Hindlimb muscle (tissue), 1 donor: ENCODE data around the gene PIH1D2. TPM values are rescaled to one million over a fixed set of nuclear protein-coding genes. Genes with fewer than 3 reads are reported as not detected.
A peak's percentile ranks its signal among the peaks of the same experiment; 100 is the strongest.
"Not testable (repeated sequence)": the region's sequence is repeated elsewhere in the genome, so short reads cannot be mapped to it uniquely, and the experiment has no call there.

Experiments
- DNase-seq: peaks from one replicate; pipeline ENCODE4 v3.0.0-alpha.2; 2013
- polyA plus RNA-seq: library from polyadenylated mRNA; unstranded; fragments of 120-200 nt; gene quantifications from one replicate; pipeline ENCODE4 v1.2.1, GENCODE V29; 2013; ENCODE audit not compliant: insufficient read length

PIH1D2 gene
- polyA plus RNA-seq, 1 donor: 0.93 TPM

DNA sequence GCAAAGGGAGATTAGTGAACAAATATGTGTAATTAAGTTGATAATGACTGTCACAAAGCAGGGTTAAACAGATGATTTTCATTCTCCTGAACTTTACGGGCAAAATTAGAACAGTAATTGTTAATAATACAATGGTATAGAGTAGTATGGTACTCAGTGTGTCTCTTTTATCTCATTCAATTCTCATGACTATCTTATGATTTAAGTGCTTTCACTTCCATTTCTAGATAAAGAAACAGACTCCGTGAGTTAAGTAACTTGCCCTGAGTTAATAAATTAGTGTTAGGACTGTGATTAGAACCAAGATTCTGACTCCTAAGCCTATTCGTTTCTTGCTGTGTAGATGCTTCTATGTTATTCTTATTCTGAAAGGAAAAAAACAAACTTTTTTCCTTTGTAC is 22.0 kb downstream of the PIH1D2 start:
- DNase-seq: no peak

DNA sequence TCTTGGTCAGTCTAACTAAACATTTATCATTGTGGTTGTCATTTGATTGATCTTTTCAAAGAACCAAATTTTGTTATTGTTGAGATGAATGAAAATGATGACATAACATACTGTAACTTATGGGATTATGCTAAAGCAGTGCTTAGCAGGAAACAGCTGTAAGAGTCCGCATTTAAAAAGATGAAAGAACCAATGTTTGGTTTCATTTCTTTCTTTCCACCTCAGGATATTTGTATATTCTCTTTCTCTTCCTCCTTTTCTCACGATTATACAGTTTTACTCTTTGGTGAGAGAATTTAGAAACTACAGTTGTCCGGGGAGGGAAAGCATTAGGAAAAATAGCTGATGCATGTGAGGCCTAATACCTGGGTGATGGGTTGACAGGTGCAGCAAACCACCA is 23.1 kb downstream of the PIH1D2 start:
- no peak for DNase-seq

DNA sequence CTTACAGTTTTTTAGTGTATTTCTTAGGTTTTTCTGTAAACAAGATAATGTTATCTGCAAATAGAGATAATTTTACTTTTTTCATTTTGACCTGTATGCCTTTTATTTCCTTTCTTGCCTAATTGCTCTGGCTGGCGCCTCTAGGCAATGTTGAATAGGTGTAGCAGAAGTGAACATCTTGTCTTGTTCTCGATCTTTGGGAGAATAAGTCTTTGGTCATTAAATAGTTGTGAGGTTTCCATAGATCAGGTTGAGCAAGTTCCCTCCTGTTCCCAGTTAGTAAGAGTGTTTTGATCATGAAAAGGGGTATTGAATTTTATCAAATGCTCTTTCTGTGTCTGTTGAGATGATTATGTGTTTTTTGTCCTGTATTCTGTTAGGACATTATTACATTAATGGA is 24.0 kb downstream of the PIH1D2 start:
- DNase-seq: no peak

DNA sequence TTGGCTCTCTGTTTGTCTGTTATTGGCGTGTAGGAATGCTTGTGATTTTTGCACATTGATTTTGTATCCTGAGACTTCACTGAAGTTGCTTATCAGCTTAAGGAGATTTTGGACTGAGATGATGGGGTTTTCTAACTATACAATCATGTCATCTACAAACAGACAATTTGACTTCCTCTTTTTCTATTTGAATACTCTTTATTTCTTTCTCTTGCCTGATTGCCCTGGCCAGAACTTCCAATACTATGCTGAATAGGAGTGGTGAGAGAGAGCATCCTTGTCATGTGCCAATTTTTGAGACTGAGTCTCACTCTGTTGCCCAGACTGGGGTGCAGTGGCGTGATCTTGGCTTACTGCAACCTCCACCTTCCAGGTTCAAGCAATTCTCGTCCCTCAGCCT is 25.6 kb downstream of the PIH1D2 start:
- not testable (repeated sequence) for DNase-seq

DNA sequence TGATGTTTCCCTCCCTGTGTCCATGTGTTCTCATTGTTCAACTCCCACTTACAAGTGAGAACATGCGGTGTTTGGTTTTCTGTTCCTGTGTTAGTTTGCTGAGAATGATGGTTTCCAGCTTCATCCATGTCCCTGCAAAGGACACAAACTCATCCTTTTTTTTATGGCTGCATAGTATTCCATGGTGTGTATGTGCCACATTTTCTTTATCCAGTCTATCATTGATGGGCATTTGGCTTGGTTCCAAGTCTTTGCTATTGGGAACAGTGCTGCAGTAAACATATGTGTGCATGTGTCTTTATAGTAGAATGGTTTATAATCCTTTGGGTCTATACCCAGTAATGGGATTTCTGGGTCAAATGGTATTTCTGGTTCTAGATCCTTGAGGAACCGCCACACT is 27.2 kb downstream of the PIH1D2 start:
- DNase-seq: not testable (repeated sequence)

DNA sequence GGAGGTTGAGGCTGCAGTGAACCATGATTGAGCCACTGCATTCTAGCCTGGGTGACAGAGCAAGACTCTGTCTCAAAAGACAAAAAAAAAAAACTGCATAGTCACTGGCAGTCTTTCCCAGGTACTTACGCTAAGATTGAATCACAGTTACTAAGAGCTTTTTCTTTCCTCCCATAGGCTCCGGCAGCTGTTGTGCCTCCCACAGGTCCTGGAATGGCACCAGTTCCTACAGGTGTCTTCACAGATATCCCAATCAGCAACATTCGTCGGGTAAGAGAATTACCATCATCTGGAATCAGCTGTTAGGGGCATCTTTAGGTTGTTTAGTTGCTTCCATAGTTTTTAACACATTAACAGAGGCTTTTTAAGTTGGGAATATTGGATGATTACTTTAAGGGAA is 28.9 kb downstream of the PIH1D2 start:
- DNase-seq: no peak

DNA sequence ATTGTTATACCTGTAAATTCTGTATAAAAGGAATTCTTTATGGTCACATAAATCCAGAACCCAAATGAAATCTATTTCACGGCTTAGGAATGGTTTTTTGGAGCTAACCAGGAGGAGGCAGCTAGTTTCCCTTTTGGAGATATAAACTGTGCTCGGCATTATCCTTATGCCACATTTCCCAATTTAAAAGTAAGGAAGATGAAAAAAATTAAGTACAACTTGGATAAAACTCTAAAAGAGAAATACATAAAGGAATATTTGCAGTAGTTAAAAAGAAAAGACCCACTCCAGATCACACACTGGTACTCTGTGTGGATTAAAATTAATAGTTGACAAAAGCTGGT is 30.9 kb downstream of the PIH1D2 start:
- no peak for DNase-seq

DNA sequence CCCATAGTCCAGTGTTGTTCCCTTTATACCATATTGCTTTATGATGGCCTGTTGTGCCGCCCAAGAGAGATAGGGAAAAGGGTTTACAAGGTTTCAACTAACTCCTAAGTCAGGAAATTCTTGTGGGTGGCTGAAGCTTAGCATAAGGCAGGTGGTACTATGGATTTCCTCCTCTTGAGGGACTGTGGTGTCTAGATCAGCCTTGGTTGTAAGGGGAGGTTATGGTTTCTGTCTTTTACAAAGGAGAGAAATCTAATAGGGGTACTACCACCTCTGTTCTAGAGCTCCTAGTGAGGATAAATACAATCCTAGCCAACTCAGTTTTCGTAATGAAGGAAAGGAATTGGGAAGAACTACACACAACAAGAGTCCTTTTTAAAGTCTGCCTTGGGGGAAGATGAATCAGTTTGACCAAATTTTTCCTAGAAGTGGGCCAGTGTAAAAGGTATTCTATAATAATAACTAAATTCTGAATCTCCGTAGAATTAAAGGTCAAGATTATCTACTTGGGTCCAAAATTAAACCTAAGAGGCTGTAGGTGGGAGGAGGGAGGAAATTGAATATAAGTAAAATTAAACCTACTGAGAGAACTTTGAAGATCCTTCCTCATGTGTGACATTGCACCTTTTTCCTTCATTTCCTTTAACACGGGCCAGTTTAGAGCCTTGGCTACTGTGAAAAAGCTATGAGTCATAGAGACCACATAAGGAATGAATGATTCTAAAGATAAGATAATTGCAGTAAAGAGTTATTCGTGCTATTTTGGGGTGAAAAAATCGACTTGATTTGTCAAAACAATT is 31.5 kb downstream of the PIH1D2 start:
- DNase-seq: no peak

DNA sequence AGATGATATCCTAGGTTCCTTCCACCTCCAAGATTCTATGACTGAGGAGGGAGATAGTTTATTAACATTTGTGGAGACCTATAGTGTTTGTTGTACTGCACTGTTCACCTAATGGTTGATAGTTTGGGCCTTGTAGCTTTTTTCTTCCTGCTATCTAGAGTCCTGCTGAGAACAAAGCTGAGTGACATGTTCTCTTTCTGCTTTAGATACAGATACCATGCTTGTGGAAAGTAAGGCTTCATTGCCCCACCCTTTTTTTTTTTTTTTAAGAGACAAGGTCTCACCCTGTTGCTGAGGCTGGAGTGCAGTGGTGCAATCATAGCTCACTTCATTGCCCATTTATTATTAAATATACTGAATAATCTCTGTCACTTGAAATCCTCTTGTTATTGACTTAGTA is 36.3 kb downstream of the PIH1D2 start:
- DNase-seq: no peak

DNA sequence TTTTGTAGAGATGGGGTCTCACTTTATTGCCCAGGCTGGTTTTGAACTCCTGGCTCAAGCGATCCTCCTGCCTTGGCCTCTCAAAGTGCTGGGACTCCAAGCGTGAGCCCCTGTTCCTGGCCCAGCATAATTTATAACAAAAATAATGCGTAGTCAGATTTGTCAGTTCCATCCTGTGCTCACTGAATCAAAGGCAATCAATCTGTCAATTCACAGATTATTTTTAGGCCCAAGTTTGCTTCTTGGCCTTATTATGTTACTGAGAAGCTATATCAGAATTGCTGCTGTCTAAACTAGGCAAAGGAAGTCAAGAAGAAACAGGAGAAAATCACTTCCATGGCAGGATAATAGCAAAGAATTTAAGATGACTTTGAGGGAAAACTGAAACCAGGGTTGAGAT is 39.9 kb downstream of the PIH1D2 start:
- DNase-seq: no peak

DNA sequence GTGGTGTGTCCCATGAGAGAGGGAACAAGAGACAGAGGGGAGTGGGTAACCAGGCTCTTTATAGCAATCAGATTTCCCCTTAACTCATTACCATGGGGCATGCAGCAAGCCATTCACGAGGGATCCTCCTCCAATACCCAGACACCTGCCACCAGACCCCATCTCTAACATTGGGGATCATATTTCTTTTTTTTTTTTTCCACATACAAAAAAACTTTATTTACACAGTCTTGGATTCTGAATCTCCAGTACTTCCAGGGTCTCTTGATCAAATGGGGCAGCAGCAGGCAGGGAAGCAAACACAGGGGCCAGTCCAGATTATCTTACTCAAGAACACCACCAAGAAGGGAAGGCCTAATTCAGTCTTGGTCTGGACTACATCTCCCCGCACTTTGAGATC is 44.4 kb downstream of the PIH1D2 start:
- DNase-seq: no peak

DNA sequence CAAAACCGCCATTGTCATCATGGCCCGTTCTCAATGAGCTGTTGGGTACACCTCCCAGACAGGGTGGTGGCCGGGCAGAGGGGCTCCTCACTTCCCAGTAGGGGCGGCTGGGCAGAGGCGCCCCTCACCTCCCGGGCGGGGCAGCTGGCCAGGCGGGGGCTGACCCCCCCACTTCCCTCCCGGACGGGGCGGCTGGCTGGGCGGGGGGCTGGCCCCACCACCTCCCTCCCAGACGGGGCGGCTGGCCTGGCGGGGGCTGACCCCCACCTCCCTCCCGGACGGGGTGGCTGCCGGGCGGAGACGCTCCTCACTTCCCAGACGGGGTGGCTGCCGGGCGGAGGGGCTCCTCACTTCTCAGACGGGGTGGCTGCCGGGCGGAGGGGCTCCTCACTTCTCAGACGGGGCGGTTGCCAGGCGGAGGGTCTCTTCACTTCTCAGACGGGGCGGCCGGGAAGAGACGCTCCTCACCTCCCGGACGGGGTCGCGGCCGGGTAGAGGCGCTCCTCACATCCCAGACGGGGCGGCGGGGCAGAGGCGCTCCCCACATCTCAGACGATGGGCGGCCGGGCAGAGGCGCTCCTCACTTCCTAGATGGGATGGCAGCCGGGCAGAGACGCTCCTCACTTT is 46.9 kb downstream of the PIH1D2 start:
- DNase-seq: not testable (repeated sequence)

DNA sequence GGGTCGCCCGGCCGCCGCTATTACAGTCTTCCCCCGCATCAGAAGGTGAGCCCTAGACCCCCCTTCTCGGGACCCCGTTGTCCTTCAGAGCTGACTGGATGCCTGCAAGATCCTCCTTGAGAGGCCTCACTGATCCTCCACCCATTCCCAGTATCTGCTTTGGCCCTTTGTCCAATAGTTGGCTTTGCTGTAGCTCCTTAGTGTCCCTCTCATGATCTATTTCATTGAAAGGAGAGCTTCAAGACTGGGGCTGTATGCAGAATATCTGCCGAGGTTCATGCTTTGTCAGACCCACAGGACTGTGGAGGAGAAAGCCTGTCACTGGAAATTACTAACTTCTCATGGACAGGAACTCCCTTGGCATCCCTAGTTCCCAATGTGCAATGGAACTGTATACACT is 48.1 kb downstream of the PIH1D2 start:
- no peak for DNase-seq

DNA sequence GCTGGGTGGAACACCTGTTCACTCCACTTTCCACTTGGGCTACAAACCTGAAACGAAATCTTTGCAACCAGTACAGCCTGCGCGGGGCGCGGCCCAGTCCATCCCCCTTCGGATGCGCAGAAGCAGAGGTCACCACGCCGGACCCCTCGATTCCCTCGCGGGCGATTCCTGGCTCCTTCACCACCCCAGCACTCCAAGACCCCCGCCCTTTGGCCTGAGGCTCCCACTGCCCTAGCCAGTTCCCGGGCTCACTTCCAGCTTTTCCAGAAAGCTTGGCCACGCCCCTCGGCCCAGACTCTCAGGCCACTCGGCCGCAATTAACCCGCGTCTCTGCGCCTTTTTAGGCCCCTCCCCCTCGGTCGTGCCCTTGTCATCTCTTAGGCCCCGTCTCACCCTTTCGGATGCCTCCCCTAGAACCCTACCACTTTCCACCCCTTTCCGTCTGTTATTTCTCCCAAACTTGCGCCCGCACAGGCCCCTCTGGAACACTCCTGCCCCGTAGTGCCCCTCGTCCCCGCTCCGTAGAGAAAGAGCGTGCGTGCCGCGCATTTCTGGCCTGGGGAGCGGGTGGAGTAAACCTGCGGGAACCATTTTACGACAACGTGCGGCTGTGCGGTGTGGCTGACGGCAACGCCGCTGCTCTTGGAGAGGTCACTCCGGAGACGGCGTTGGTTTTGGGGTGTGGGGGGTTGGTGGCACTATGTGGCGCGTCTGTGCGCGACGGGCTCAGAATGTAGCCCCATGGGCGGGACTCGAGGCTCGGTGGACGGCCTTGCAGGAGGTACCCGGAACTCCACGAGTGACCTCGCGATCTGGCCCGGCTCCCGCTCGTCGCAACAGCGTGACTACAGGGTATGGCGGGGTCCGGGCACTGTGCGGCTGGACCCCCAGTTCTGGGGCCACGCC is 48.8 kb downstream of the PIH1D2 start, which contains the start of gene DLAT:
Gene DLAT (plus strand): TSS at position 636 of the 906 bp plus-strand sequence. CDS start 65 bp downstream, at position 701.
- peak; percentile 85 for DNase-seq

DNA sequence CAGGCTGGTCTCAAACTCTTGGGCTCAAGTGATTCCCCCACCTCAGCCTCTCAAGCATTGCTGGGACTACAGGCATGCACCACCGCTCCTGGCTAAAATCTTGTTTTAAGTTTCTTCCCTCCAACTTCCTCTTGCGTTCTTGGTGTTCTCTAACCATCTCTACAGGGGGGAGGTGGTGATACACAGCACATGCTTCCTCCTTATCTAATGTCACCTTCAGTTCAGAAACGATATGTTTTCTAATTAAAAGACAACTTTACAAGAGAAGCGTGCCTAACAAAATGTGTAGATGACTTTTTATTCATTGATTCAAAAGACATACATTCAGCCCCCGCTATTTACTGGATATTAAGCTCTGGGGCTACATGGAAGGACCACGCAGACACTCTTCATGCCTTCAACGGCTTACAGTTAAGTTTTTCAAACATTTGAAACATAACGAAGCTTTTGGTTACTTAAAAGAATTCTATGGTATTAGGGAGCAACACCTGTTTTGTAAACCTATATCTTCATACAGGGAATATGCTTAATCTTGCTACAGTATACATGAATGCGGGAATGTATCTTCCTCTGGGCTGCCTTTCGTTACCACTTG is 49.5 kb downstream of the PIH1D2 start:
- no peak for DNase-seq

DNA sequence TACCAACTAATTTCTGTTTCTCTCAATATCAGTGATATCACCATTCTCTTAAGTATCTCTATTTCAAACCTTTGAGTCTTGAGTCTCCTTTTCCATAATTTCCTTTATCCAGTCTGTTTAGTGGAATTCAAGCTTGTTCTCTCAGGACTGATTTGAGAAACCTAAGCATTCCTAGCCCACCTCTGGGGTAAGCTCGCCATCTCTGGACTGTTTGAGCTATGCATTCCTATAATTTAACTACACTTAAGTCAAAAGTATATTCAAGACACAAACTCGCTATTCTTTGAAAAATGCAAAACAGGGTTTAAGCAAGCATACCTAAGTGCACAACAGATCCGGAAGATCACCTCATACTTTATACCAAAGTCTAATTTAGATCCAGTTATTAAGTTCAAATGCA is 50.7 kb downstream of the PIH1D2 start:
- no peak for DNase-seq

DNA sequence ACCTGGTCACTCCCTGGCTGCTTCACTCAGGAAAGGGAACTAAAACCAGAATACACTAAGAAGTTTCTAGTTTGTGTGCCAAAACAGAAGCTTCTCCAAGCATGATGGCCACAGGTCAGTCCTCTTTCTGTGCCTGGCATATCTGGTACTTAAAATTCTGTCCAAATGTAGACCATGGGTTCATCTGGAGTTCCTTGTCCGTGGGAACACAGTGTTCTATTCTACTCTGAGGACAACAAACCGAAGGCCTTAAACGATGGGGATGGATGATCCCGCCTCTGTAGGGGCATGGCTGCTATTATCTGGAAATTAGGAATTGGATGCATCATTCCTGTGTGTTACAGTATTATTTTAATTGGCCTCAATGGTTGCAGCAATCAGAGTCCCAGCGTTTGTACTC is 54.8 kb downstream of the PIH1D2 start:
- DNase-seq: no peak

Other genes starting within 250 kb of the PIH1D2 start
- gene ALG9, start 202.4 kb downstream of the PIH1D2 start, polyA plus RNA-seq: 26.5 TPM
- gene FDXACB1, start 194.9 kb downstream of the PIH1D2 start, polyA plus RNA-seq: 1.6 TPM
- 17.5 TPM for gene CFAP68, start 194.5 kb downstream of the PIH1D2 start, polyA plus RNA-seq
- 619 TPM for gene CRYAB, start 162.2 kb downstream of the PIH1D2 start, polyA plus RNA-seq
- 101 TPM for gene HSPB2, start 161.3 kb downstream of the PIH1D2 start, polyA plus RNA-seq
- gene C11orf52, start 155.1 kb downstream of the PIH1D2 start, polyA plus RNA-seq: 4.0 TPM
- 15.8 TPM for gene DIXDC1, start 136.7 kb downstream of the PIH1D2 start, polyA plus RNA-seq
- gene DLAT, start 48.6 kb downstream of the PIH1D2 start, polyA plus RNA-seq: 39.2 TPM
- gene NKAPD1, start 282 bp upstream of the PIH1D2 start, polyA plus RNA-seq: 26.1 TPM
- gene TIMM8B, start 12.7 kb upstream of the PIH1D2 start, polyA plus RNA-seq: 49.2 TPM
- gene SDHD, start 12.9 kb upstream of the PIH1D2 start, polyA plus RNA-seq: 91.6 TPM
- gene IL18, start 90.1 kb upstream of the PIH1D2 start, polyA plus RNA-seq: 0.68 TPM
- gene TEX12, start 93.4 kb upstream of the PIH1D2 start, polyA plus RNA-seq: 0.23 TPM
- gene BCO2, start 101.5 kb upstream of the PIH1D2 start, polyA plus RNA-seq: 5.3 TPM
- gene PTS, start 152.4 kb upstream of the PIH1D2 start, polyA plus RNA-seq: 19.2 TPM
- gene PLET1, start 186.8 kb upstream of the PIH1D2 start, polyA plus RNA-seq: not detected